Measurements from ENCODE around the gene PPP2R2D. TPM values are rescaled to one million over a fixed set of nuclear protein-coding genes. Genes with fewer than 3 reads are reported as not detected.
"Not testable (repeated sequence)": the region's sequence is repeated elsewhere in the genome, so short reads cannot be mapped to it uniquely, and the experiment has no call there.

PPP2R2D gene
- total RNA-seq, 4 donors from 2014 or later, result 38.2 to 49.7 (median 41.0) TPM

DNA sequence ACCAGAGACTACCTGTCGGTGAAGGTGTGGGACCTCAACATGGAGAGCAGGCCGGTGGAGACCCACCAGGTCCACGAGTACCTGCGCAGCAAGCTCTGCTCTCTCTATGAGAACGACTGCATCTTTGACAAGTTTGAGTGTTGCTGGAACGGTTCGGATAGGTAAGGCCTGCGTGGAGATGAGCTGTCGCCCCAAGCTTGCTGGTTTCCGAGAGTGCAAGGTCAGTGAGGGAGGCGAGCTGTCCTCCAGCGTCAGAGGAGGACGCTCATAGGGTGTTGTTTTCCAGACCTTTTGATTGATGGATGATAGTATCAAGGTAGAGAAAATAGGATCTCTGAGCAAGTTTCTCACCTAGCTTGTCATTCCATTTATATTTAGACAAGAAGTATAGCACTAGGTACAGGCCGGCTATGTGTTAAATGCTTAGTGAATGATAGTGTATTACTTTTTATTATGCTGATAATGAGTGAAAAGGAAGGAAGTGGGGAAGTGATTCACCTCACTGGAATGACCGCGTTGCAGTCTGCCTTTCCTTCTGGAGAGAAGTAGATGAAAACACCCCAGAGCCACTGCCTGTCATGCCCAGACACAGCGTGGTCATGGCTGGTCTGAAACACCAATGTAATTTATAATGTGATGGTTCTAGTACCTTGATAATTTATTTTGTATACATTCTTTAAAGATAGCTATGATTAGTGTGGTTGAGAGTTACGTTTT is 47.0 kb downstream of the PPP2R2D start:
- intact Hi-C loops (cut with DNase I), result no loop called here
- WGBS, result 90% methylated on average over 18 of the region's 18 CpGs
- no peak overlapping the region for H3K27ac ChIP-seq (replicated peaks in 1 of 4)
- no peak overlapping the region for H3K4me3 ChIP-seq
- peaks cover 0 to 14% (median 11%) of the 10 kb centered on the region in 4 donors for H3K4me1 ChIP-seq
- no peak for DNase-seq (ENCODE audit: extremely low spot score)
- H3K27me3 ChIP-seq, result no peaks in the 10 kb centered on the region
- TF ChIP-seq EP300 (IDR thresholded peaks at IDR 0.05), result no peak
- TF ChIP-seq POLR2A (IDR thresholded peaks at IDR 0.05; ENCODE audit: low read depth), result no peak
- TF ChIP-seq, protein P1, sequence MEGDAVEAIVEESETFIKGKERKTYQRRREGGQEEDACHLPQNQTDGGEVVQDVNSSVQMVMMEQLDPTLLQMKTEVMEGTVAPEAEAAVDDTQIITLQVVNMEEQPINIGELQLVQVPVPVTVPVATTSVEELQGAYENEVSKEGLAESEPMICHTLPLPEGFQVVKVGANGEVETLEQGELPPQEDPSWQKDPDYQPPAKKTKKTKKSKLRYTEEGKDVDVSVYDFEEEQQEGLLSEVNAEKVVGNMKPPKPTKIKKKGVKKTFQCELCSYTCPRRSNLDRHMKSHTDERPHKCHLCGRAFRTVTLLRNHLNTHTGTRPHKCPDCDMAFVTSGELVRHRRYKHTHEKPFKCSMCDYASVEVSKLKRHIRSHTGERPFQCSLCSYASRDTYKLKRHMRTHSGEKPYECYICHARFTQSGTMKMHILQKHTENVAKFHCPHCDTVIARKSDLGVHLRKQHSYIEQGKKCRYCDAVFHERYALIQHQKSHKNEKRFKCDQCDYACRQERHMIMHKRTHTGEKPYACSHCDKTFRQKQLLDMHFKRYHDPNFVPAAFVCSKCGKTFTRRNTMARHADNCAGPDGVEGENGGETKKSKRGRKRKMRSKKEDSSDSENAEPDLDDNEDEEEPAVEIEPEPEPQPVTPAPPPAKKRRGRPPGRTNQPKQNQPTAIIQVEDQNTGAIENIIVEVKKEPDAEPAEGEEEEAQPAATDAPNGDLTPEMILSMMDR (IDR thresholded peaks at IDR 0.05), result no peak
- TF ChIP-seq POLR2AphosphoS5 (IDR thresholded peaks at IDR 0.05), result no peak
- H3K9me3 ChIP-seq, result no peaks in the 10 kb centered on the region
- H3K36me3 ChIP-seq, result peaks cover 49 to 86% (median 77%) of the 10 kb centered on the region in 4 donors

DNA sequence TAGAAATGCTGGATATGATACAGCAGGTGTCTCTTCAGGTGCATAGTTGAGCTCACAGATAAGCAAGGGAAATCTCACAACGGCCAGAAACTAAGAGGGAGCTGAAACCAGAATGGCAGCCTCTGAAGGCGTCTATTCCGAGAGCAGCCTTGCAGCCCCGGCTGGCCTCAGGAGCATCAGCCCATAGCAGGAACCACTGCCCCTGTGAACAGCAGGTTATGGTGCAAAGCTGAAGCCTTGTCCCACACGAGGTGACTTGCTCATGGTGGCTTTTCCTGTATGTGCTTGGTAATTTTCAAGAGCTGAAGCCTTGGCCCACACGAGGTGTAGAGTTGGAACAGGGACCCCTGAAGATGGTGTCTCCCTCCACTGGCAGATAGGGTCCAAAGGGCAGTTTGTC is 47.7 kb downstream of the PPP2R2D start:
- intact Hi-C loops (cut with DNase I), result no loop called here
- TF ChIP-seq EP300 (IDR thresholded peaks at IDR 0.05), result no peak
- TF ChIP-seq, protein P1 (IDR thresholded peaks at IDR 0.05), result no peak
- no peak for TF ChIP-seq POLR2A (IDR thresholded peaks at IDR 0.05; ENCODE audit: low read depth)
- no peak for TF ChIP-seq POLR2AphosphoS5 (IDR thresholded peaks at IDR 0.05)
- Histone ChIP-seq H3K27me3 (no peaks in the 10 kb centered on the region), H3K4me1 (peaks cover 0 to 14% (median 11%) of the 10 kb centered on the region in 4 donors), H3K36me3 (peaks cover 49 to 82% (median 74%) of the 10 kb centered on the region in 4 donors), H3K9me3 (no peaks in the 10 kb centered on the region), H3K4me3 (no peak overlapping the region), H3K27ac (replicated peaks in 1 of 4) (no peak overlapping the region)
- DNase-seq (ENCODE audit: extremely low spot score), result no peak
- WGBS, result 85% methylated on average over 4 of the region's 6 CpGs

DNA sequence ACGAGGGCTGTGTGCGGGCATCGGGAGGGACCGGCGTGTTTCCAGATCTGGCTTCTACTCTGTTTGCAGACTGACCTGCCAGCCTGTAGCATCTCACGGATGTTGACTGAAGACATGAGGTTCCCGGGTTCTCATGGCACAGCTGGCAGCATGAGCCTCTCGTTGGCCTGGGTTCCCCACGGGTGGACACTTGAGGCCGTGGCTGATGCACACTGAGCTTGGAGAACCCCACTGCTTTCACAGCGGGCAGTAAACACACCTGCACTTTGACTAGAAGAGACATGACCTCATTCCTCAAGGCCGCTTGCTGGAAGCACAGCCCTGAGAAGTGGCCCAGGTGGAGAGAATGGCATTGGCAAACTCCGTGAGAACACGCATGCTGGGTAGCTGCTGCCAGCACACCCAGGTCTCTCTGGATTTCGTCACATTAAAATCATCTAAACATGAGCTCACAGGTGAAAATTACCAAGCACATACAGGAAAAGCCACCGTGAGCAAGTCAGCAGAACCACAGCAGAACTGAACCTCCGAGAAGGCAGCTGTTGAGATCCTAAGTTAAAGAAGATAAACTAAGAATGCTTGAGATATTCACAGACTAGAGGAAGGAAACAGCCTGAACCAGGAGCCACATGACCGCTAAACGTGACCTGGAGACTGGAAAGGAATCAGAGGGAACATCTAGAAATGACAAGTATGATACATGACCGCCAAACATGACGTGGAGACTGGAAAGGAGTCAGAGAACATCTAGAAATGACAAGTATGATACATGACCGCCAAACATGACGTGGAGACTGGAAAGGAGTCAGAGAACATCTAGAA is 48.4 kb downstream of the PPP2R2D start:
- no peaks in the 10 kb centered on the region for H3K27me3 ChIP-seq
- intact Hi-C loops (cut with DNase I), result no loop called here

DNA sequence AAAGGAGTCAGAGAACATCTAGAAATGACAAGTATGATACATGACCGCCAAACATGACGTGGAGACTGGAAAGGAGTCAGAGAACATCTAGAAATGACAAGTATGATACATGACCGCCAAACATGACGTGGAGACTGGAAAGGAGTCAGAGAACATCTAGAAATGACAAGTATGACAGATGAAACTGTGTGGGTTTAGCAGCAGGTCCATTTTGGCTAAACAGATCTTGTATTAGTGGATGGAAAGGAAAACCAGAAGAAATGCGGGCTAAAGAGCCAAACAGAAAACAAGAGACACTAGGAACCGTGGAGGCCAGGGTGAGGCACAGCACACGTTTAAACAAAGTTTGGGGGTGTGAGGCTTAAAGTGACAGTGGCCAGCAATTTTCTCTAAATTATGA is 49.1 kb downstream of the PPP2R2D start:
- 81% methylated on average over 5 of the region's 7 CpGs for WGBS
- H3K9me3 ChIP-seq; DNase-seq (ENCODE audit: extremely low spot score); H3K27me3 ChIP-seq; H3K4me3 ChIP-seq; intact Hi-C loops (cut with DNase I); H3K27ac ChIP-seq (replicated peaks in 1 of 4): not testable (repeated sequence)
- H3K36me3 ChIP-seq, result peaks cover 49 to 85% (median 79%) of the 10 kb centered on the region in 4 donors
- H3K4me1 ChIP-seq, result peaks cover 0 to 14% (median 11%) of the 10 kb centered on the region in 4 donors

More for the DNA sequence above, 48.4 kb downstream of the PPP2R2D start:
- Histone ChIP-seq H3K27ac (replicated peaks in 1 of 4) (no peak overlapping the region), H3K4me3 (no peak overlapping the region), H3K4me1 (peaks cover 0 to 14% (median 11%) of the 10 kb centered on the region in 4 donors), H3K36me3 (peaks cover 49 to 85% (median 79%) of the 10 kb centered on the region in 4 donors), H3K9me3 (no peaks in the 10 kb centered on the region)
- WGBS, result 96% methylated on average over 15 of the region's 23 CpGs
- DNase-seq (ENCODE audit: extremely low spot score), result no peak
- TF ChIP-seq, protein P1 (IDR thresholded peaks at IDR 0.05), result no peak
- TF ChIP-seq POLR2AphosphoS5 (IDR thresholded peaks at IDR 0.05), result no peak
- TF ChIP-seq EP300 (IDR thresholded peaks at IDR 0.05), result no peak
- TF ChIP-seq POLR2A (IDR thresholded peaks at IDR 0.05; ENCODE audit: low read depth), result no peak

DNA sequence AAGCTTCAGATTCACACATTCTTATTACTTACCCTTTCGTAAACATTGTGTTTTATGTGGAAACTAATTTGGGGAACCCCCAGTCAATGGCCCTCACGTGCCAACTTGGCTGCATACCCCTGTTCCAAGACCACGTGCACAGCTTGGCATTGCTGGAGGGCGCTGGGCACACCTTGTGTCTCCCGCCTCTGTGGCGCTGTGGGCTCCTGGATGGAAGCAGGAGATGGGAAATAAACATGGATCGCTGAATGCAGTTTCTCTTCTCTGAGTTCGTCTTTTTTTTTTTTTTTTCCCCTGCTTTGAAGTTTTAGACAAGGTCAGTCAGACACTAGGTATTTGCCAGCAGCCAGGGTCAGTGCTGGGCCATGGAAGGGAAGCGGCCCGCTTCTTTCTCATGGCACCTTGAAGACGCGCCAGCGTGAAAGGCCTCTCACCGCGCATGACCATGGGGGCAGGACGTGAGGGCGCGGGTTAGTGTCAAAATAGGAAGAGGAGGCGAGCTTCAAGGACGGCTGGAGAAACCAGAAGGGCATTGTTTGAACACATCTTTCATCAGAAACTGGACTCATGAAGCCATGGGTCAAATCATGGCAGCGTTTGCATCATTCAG is 53.7 kb downstream of the PPP2R2D start:
- Histone ChIP-seq H3K27me3 (no peaks in the 10 kb centered on the region), H3K27ac (replicated peaks in 1 of 4) (no peak overlapping the region), H3K4me3 (no peak overlapping the region), H3K9me3 (no peaks in the 10 kb centered on the region), H3K4me1 (no peaks in the 10 kb centered on the region), H3K36me3 (peaks cover 42 to 85% (median 71%) of the 10 kb centered on the region in 4 donors)
- 92% methylated on average over 21 of the region's 21 CpGs for WGBS
- DNase-seq (ENCODE audit: extremely low spot score), result no peak
- TF ChIP-seq POLR2A (IDR thresholded peaks at IDR 0.05; ENCODE audit: low read depth), result no peak
- TF ChIP-seq EP300 (IDR thresholded peaks at IDR 0.05), result no peak
- TF ChIP-seq, protein P1 (IDR thresholded peaks at IDR 0.05), result no peak
- no peak for TF ChIP-seq POLR2AphosphoS5 (IDR thresholded peaks at IDR 0.05)
- intact Hi-C loops (cut with DNase I), result no loop called here
